ENCODE data around the gene PREX1. TPM values are rescaled to one million over a fixed set of nuclear protein-coding genes. Genes with fewer than 3 reads are reported as not detected.

Gene PREX1
- total RNA-seq, 4 donors from 2014 or later = 7.5 to 10.9 (median 9.1) TPM

GRCh38 chr20:48658198-48658476 is 169.7 kb downstream of the PREX1 start:
- H3K36me3 ChIP-seq = no peaks in the 10 kb centered on the region
- no peak for ATAC-seq

GRCh38 chr20:48657426-48658197 is 170.2 kb downstream of the PREX1 start:
- in situ Hi-C loops (cut with MboI; ENCODE audit: low sequenced_read_pairs in 4 of 4) = loop anchor here (5.0 kb wide), 2 partner anchors 245 to 250 kb away; no protein-coding TSS in a partner anchor
- intact Hi-C loops (cut with DNase I; ENCODE audit: low total_unique reads) = loop anchor here (1.0 to 5.0 kb wide), 2 partner anchors 170 to 248 kb away; partner anchors contain the start of gene PREX1
- TF ChIP-seq CTCF (IDR thresholded peaks at IDR 0.05 in 4 of 5, conservative IDR thresholded peaks at IDR 0.05 in 1 of 5) (peak; percentile 84 to 96 (median 93)), POLR2A (IDR thresholded peaks at IDR 0.05) (no peak)
- H3K36me3 ChIP-seq = no peaks in the 10 kb centered on the region
- peaks cover 0 to 5% (median 0%) of the 10 kb centered on the region in 3 donors for H3K9me3 ChIP-seq
- no peaks in the 10 kb centered on the region for H3K27me3 ChIP-seq
- H3K4me3 ChIP-seq = no peak overlapping the region
- peak; percentile 54 to 63 for DNase-seq
- no peak overlapping the region for H3K27ac ChIP-seq
- no peaks in the 10 kb centered on the region for H3K4me1 ChIP-seq
- peak; percentile 76 to 85 for ATAC-seq

More at GRCh38 chr20:48658198-48658476, 169.7 kb downstream of the PREX1 start:
- TF ChIP-seq CTCF (IDR thresholded peaks at IDR 0.05 in 4 of 5, conservative IDR thresholded peaks at IDR 0.05 in 1 of 5) = no peak
- TF ChIP-seq POLR2A (IDR thresholded peaks at IDR 0.05) = no peak
- DNase-seq = no peak
- Histone ChIP-seq H3K27me3 (no peaks in the 10 kb centered on the region), H3K4me3 (no peak overlapping the region), H3K27ac (no peak overlapping the region), H3K9me3 (peaks cover 0 to 5% (median 0%) of the 10 kb centered on the region in 3 donors), H3K4me1 (no peaks in the 10 kb centered on the region)
- in situ Hi-C loops (cut with MboI; ENCODE audit: low sequenced_read_pairs in 4 of 4) = loop anchor here (5.0 kb wide), 2 partner anchors 244 to 249 kb away; no protein-coding TSS in a partner anchor
- intact Hi-C loops (cut with DNase I; ENCODE audit: low total_unique reads) = loop anchor here (5.0 kb wide), 1 partner anchor 169 kb away; the partner anchor contains the start of gene PREX1

GRCh38 chr20:48656661-48657211 is 171.1 kb downstream of the PREX1 start:
- Histone ChIP-seq H3K36me3 (peaks cover 0 to 6% of the 10 kb centered on the region in 2 donors), H3K27me3 (no peaks in the 10 kb centered on the region), H3K27ac (no peak overlapping the region), H3K4me1 (no peaks in the 10 kb centered on the region), H3K4me3 (no peak overlapping the region), H3K9me3 (peaks cover 0 to 5% (median 0%) of the 10 kb centered on the region in 3 donors)
- no peak for ATAC-seq
- intact Hi-C loops (cut with DNase I; ENCODE audit: low total_unique reads) = loop anchor here (1.0 to 5.0 kb wide), 2 partner anchors 171 to 249 kb away; partner anchors contain the start of gene PREX1
- in situ Hi-C loops (cut with MboI; ENCODE audit: low sequenced_read_pairs in 4 of 4) = loop anchor here (5.0 kb wide), 2 partner anchors 246 to 251 kb away; no protein-coding TSS in a partner anchor
- TF ChIP-seq POLR2A (IDR thresholded peaks at IDR 0.05) (no peak), CTCF (IDR thresholded peaks at IDR 0.05 in 4 of 5, conservative IDR thresholded peaks at IDR 0.05 in 1 of 5) (no peak)
- no peak for DNase-seq

GRCh38 chr20:48656137-48656536 is 171.7 kb downstream of the PREX1 start:
- TF ChIP-seq CTCF (IDR thresholded peaks at IDR 0.05 in 4 of 5, conservative IDR thresholded peaks at IDR 0.05 in 1 of 5) = no peak
- no peak for TF ChIP-seq POLR2A (IDR thresholded peaks at IDR 0.05)
- Histone ChIP-seq H3K9me3 (peaks cover 0 to 5% (median 0%) of the 10 kb centered on the region in 3 donors), H3K4me1 (no peaks in the 10 kb centered on the region), H3K4me3 (no peak overlapping the region), H3K36me3 (peaks cover 0 to 7% of the 10 kb centered on the region in 2 donors), H3K27me3 (no peaks in the 10 kb centered on the region), H3K27ac (no peak overlapping the region)
- no peak for DNase-seq
- in situ Hi-C loops (cut with MboI; ENCODE audit: low sequenced_read_pairs in 4 of 4) (loop anchor here (5.0 kb wide), 2 partner anchors 246 to 251 kb away; no protein-coding TSS in a partner anchor), intact Hi-C loops (cut with DNase I; ENCODE audit: low total_unique reads) (loop anchor here (5.0 kb wide), 1 partner anchor 171 kb away; the partner anchor contains the start of gene PREX1)
- ATAC-seq = no peak

All from gastrocnemius medialis (tissue), 4 donors.